Stomach (tissue), 4 donors: ENCODE data around the gene NTM.

Experiments used
- EP300 ChIP-seq: sonication (generic); formaldehyde crosslinking; IDR thresholded peaks from one replicate; pipeline ENCODE4 v1.6.1; 2017; ENCODE audit warnings: antibody characterized with exemption
- POLR2A ChIP-seq, 4 donors: fragments of 450-650 bp; IDR thresholded peaks; one replicate each; pipeline ENCODE4 v1.6.1; 2016; ENCODE audit warnings: antibody characterized with exemption in 4 of 4, control low read depth in 2 of 4, mild to moderate bottlenecking in 1 of 4, moderate library complexity in 1 of 4
- POLR2AphosphoS5 ChIP-seq, 3 donors: sonication (generic); formaldehyde crosslinking; IDR thresholded peaks; one replicate each; pipeline ENCODE4 v1.6.1; 2016; ENCODE audit warnings: antibody characterized with exemption in 3 of 3
- TF ChIP-seq, protein P1 (sequence below), 7 experiments: fragments of 450-650 bp in 4 of 7; fragments of 200-600 bp in 3 of 7; sonication (generic) in 3 of 7; IDR thresholded peaks; one replicate each; pipeline ENCODE4 v1.5.1; 2016 to 2019; ENCODE audit warnings: antibody characterized with exemption in 7 of 7, control low read depth in 2 of 7, mild to moderate bottlenecking in 1 of 7

DNA sequence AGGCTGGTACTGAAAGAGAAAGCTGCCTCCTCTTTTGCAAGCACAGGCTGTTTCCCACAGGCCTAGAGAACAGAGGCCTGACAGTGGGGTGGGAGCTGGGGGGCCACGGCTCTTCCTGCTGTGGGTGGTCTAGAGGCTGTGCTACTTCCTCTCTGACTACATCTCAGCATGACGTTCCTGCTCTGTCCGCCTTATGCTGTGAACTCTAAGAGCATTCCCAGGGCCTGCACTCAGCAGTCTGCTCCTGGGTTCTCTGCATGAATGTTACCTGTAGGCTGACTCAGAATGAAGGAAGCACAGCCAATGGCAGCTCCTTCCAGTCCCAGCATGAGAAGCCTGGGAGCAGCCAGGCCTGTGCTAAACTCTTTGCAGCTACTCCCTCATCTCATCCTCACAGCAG is 534.3 kb downstream of the NTM start:
- TF ChIP-seq, protein P1, sequence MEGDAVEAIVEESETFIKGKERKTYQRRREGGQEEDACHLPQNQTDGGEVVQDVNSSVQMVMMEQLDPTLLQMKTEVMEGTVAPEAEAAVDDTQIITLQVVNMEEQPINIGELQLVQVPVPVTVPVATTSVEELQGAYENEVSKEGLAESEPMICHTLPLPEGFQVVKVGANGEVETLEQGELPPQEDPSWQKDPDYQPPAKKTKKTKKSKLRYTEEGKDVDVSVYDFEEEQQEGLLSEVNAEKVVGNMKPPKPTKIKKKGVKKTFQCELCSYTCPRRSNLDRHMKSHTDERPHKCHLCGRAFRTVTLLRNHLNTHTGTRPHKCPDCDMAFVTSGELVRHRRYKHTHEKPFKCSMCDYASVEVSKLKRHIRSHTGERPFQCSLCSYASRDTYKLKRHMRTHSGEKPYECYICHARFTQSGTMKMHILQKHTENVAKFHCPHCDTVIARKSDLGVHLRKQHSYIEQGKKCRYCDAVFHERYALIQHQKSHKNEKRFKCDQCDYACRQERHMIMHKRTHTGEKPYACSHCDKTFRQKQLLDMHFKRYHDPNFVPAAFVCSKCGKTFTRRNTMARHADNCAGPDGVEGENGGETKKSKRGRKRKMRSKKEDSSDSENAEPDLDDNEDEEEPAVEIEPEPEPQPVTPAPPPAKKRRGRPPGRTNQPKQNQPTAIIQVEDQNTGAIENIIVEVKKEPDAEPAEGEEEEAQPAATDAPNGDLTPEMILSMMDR (IDR thresholded peaks at IDR 0.05) = no peak
- TF ChIP-seq POLR2A (IDR thresholded peaks at IDR 0.05) = no peak
- TF ChIP-seq POLR2AphosphoS5 (IDR thresholded peaks at IDR 0.05) = no peak
- TF ChIP-seq EP300 = no peak
